GM19099 (cell line): ENCODE data around the gene TANK.

Experiments
- POLR2A ChIP-seq: IDR thresholded peaks from 3 replicates; pipeline ENCODE4 v1.6.1; 2011; ENCODE audit warnings: low read depth; ENCODE audit not compliant: insufficient read length; ENCODE audit errors: extremely low read depth

TANK gene

GRCh38 chr2:161124201-161124600, 36.0 kb upstream of the TANK start:
- TF ChIP-seq POLR2A: no peak

GRCh38 chr2:161128885-161129284, 31.3 kb upstream of the TANK start:
- no peak for TF ChIP-seq POLR2A

- TF ChIP-seq POLR2A: no peak
Measured at GRCh38 chr2:161130354-161130753, 29.9 kb upstream of the TANK start.

GRCh38 chr2:161131074-161131680, 29.1 kb upstream of the TANK start:
- TF ChIP-seq POLR2A: no peak

- no peak for TF ChIP-seq POLR2A
Measured at GRCh38 chr2:161131804-161132203, 28.4 kb upstream of the TANK start.

GRCh38 chr2:161133366-161133765, 26.9 kb upstream of the TANK start:
- no peak for TF ChIP-seq POLR2A

- no peak for TF ChIP-seq POLR2A
Measured at GRCh38 chr2:161134547-161135518, 25.4 kb upstream of the TANK start.

- TF ChIP-seq POLR2A: no peak
Measured at GRCh38 chr2:161135951-161136593, 24.2 kb upstream of the TANK start.

GRCh38 chr2:161136696-161137324, 23.4 kb upstream of the TANK start:
- TF ChIP-seq POLR2A: peak; percentile 86

- TF ChIP-seq POLR2A: peak; percentile 24
Measured at GRCh38 chr2:161138429-161138828, 21.8 kb upstream of the TANK start.

GRCh38 chr2:161139098-161139987, 20.9 kb upstream of the TANK start:
- TF ChIP-seq POLR2A: no peak

GRCh38 chr2:161141033-161141432, 19.2 kb upstream of the TANK start:
- TF ChIP-seq POLR2A: no peak

GRCh38 chr2:161146209-161146775, 13.9 kb upstream of the TANK start:
- TF ChIP-seq POLR2A: no peak

- TF ChIP-seq POLR2A: no peak
Measured at GRCh38 chr2:161146996-161147395, 13.2 kb upstream of the TANK start.

- no peak for TF ChIP-seq POLR2A
Measured at GRCh38 chr2:161147856-161148255, 12.4 kb upstream of the TANK start.

GRCh38 chr2:161150704-161151103, 9.5 kb upstream of the TANK start:
- TF ChIP-seq POLR2A: no peak
